Measurements from ENCODE around the gene TOR1AIP2. TPM values are rescaled to one million over a fixed set of nuclear protein-coding genes. Genes with fewer than 3 reads are reported as not detected.

The TOR1AIP2 gene
- total RNA-seq, 2 experiments from 2014 or later, result 71.6 to 72.7 TPM

GRCh38 chr1:179803104-179803503, 74.5 kb downstream of the TOR1AIP2 start:
- Mint-ChIP-seq H3K36me3 (ENCODE audit: low read depth) (no peaks in the 10 kb centered on the region), H3K9me3 (no peaks in the 10 kb centered on the region), H3K27ac (no peak overlapping the region), H3K27me3 (no peaks in the 10 kb centered on the region), H3K4me3 (no peak overlapping the region), H3K4me1 (ENCODE audit: low read depth) (no peaks in the 10 kb centered on the region)
- Histone ChIP-seq H3K4me1 (ENCODE audit: insufficient read depth, low read length) (no peaks in the 10 kb centered on the region), H3K27ac (ENCODE audit: low read depth in 1 of 2, low read length in 2 of 2) (no peak overlapping the region), H3K9me3 (ENCODE audit: control insufficient read depth in 1 of 2, insufficient read depth in 1 of 2, low read length in 2 of 2) (no peaks in the 10 kb centered on the region), H3K36me3 (ENCODE audit: insufficient read depth, low read length) (no peaks in the 10 kb centered on the region), H3K4me3 (ENCODE audit: low read length) (no peak overlapping the region), H3K27me3 (ENCODE audit: control insufficient read depth in 1 of 2, insufficient read depth in 2 of 2, low read length in 2 of 2) (no peaks in the 10 kb centered on the region)
- intact Hi-C loops (cut with DNase I, micrococcal nuclease), result loop anchor here in 1 of 2 experiments (10.0 kb wide), 1 partner anchor 548 kb away; no protein-coding TSS in a partner anchor
- POLR2A ChIA-PET, result no interaction called here
- no peak for DNase-seq
- no peak for ATAC-seq (ENCODE audit: poor library complexity)
- CTCF ChIA-PET, result no interaction called here
- no peak for TF ChIP-seq CTCF (IDR thresholded peaks at IDR 0.05)

GRCh38 chr1:179800481-179800880, 77.1 kb downstream of the TOR1AIP2 start:
- no peak for TF ChIP-seq CTCF (IDR thresholded peaks at IDR 0.05)
- DNase-seq (no peak), ATAC-seq (ENCODE audit: poor library complexity) (no peak)
- H3K27ac ChIP-seq (ENCODE audit: low read depth in 1 of 2, low read length in 2 of 2), result no peak overlapping the region
- Mint-ChIP-seq H3K9me3 (no peaks in the 10 kb centered on the region), H3K36me3 (ENCODE audit: low read depth) (no peaks in the 10 kb centered on the region), H3K4me1 (ENCODE audit: low read depth) (no peaks in the 10 kb centered on the region), H3K27ac (no peak overlapping the region), H3K4me3 (no peak overlapping the region), H3K27me3 (no peaks in the 10 kb centered on the region)
- no peak overlapping the region for H3K4me3 ChIP-seq (ENCODE audit: low read length)
- H3K36me3 ChIP-seq (ENCODE audit: insufficient read depth, low read length), result no peaks in the 10 kb centered on the region
- ChIA-PET CTCF (no interaction called here), POLR2A (no interaction called here)
- intact Hi-C loops (cut with DNase I, micrococcal nuclease), result loop anchor here in 1 of 2 experiments (10.0 kb wide), 1 partner anchor 546 kb away; no protein-coding TSS in a partner anchor
- H3K27me3 ChIP-seq (ENCODE audit: control insufficient read depth in 1 of 2, insufficient read depth in 2 of 2, low read length in 2 of 2), result no peaks in the 10 kb centered on the region
- H3K4me1 ChIP-seq (ENCODE audit: insufficient read depth, low read length), result no peaks in the 10 kb centered on the region
- H3K9me3 ChIP-seq (ENCODE audit: control insufficient read depth in 1 of 2, insufficient read depth in 1 of 2, low read length in 2 of 2), result no peaks in the 10 kb centered on the region

GRCh38 chr1:179798864-179799516, 78.6 kb downstream of the TOR1AIP2 start:
- no peaks in the 10 kb centered on the region for H3K4me1 Mint-ChIP-seq (ENCODE audit: low read depth)
- no peaks in the 10 kb centered on the region for H3K9me3 Mint-ChIP-seq
- H3K36me3 ChIP-seq (ENCODE audit: insufficient read depth, low read length), result no peaks in the 10 kb centered on the region
- H3K27ac ChIP-seq (ENCODE audit: low read depth in 1 of 2, low read length in 2 of 2), result no peak overlapping the region
- no peak for TF ChIP-seq CTCF (IDR thresholded peaks at IDR 0.05)
- no peaks in the 10 kb centered on the region for H3K27me3 Mint-ChIP-seq
- H3K27ac Mint-ChIP-seq, result no peak overlapping the region
- H3K4me1 ChIP-seq (ENCODE audit: insufficient read depth, low read length), result no peaks in the 10 kb centered on the region
- H3K9me3 ChIP-seq (ENCODE audit: control insufficient read depth in 1 of 2, insufficient read depth in 1 of 2, low read length in 2 of 2), result no peaks in the 10 kb centered on the region
- intact Hi-C loops (cut with DNase I, micrococcal nuclease), result no loop called here
- no peak for ATAC-seq (ENCODE audit: poor library complexity)
- H3K36me3 Mint-ChIP-seq (ENCODE audit: low read depth), result no peaks in the 10 kb centered on the region
- H3K4me3 ChIP-seq (ENCODE audit: low read length), result no peak overlapping the region
- POLR2A ChIA-PET, result no interaction called here
- no peak for DNase-seq
- no peaks in the 10 kb centered on the region for H3K27me3 ChIP-seq (ENCODE audit: control insufficient read depth in 1 of 2, insufficient read depth in 2 of 2, low read length in 2 of 2)
- CTCF ChIA-PET, result interaction anchor here (0.9 kb wide), 1 partner anchor 16 kb away, joined by 3 read pairs; no protein-coding TSS in a partner anchor
- no peak overlapping the region for H3K4me3 Mint-ChIP-seq

Measured in CD4-positive, alpha-beta T cell (primary cell).